SU-DHL-6 (cell line): ENCODE data around the gene KCNN1.

Source experiments
- CTCF ChIP-seq: fragments of 200-600 bp; sonication (generic); IDR thresholded peaks from one replicate; pipeline ENCODE4 v1.5.1; 2017; ENCODE audit warnings: antibody characterized with exemption, mild to moderate bottlenecking, low read length, moderate library complexity; ENCODE audit not compliant: insufficient read depth, poor library complexity, severe bottlenecking
- EZH2phosphoT487 ChIP-seq: fragments of 200-600 bp; sonication (generic), shearing (Covaris generic); conservative IDR thresholded peaks from 2 replicates; pipeline ENCODE4 v1.6.1; 2018; ENCODE audit warnings: mild to moderate bottlenecking, antibody characterized with exemption, low read length, moderate library complexity, mixed read lengths

DNA sequence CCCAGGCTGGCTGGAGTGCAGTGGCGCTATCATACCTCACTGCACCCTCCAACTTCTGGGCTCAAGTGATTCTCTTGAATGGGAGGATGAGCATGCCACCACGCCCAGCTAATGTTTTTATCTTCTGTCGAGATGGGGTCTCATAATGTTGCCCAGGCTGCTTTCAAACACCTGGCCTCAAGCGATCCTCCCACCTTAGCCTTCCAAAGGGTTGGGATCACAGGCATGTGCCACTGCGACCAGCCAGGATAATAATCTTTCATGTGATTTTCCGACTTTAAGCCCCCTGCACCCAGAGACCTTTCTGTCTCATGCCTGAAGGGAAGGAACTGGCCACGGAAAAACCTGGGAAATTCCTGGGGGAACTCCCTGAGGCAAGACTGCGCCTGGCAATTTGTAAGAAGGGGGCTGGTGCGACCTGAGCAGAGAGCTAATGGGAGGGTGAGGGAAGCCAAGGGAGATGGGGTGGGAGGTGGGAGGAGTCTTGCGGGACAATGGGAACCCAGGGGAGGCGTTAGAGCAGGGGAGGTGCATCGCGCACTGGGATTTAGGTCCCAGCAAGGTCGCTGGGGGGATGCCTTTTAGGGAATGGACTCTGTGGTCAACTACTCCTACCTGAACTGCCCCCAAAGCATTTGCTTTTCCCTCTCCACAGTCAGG is 35.2 kb upstream of the KCNN1 start:
- TF ChIP-seq CTCF (no peak), EZH2phosphoT487 (no peak)
